ENCODE measurements around the gene ADAMTSL1.

The ADAMTSL1 gene

GRCh38 chr9:18848657-18849056 is 374.7 kb downstream of the ADAMTSL1 start:
- no peak for DNase-seq (ENCODE audit: low read depth)
- no peak for TF ChIP-seq CTCF (conservative IDR thresholded peaks at IDR 0.05; ENCODE audit: low read length)
- no peak overlapping the region for H3K4me3 ChIP-seq (ENCODE audit: low read length)

- no peak overlapping the region for H3K4me3 ChIP-seq (ENCODE audit: low read length)
- DNase-seq (ENCODE audit: low read depth), result no peak
- TF ChIP-seq CTCF (conservative IDR thresholded peaks at IDR 0.05; ENCODE audit: low read length), result no peak
These were observed 375.3 kb downstream of the ADAMTSL1 start for GRCh38 chr9:18849270-18849669.

DNA sequence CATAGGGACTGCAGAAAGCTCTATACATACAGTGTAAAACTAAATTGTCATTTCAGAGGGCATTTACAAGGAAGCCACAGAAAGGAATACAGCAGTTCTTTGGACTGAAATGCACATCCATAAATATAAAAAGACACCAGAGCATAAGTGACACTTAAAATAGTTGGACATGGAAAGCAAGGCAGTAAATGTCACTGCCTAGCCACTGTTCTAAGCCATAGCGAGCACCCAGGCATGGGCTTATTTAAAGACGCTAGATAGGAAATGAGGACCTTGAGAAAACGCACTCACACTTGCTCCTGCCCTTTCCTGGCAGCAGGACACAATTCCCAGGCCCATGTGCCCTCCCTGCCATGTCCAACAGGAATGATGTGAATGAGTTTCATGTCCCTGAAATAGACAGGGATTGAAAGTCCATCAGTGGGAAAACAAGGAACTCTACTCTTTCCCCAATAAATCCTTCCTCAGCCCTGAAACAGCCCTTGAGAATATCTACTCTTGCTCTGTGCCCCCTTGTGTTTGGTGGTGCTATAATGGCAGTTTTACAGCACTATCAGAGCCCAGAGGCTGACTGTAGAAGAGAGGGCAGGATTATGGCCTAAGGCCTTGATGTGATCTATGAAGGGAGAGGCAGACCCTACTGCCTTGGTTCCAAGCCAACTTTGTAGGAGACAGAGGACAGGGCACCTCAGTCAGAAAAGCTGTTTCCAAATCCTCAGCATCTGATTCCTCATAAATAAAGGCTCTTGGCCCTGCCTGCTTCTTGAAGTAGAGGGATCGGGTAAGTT is 376.1 kb downstream of the ADAMTSL1 start:
- TF ChIP-seq CTCF (conservative IDR thresholded peaks at IDR 0.05; ENCODE audit: low read length), result no peak
- no peak overlapping the region for H3K4me3 ChIP-seq (ENCODE audit: low read length)

GRCh38 chr9:18851069-18851795 is 377.3 kb downstream of the ADAMTSL1 start:
- no peak for DNase-seq (ENCODE audit: low read depth)
- H3K4me3 ChIP-seq (ENCODE audit: low read length), result no peak overlapping the region
- TF ChIP-seq CTCF (conservative IDR thresholded peaks at IDR 0.05; ENCODE audit: low read length), result no peak

More for the DNA sequence above, 376.1 kb downstream of the ADAMTSL1 start:
- no peak for DNase-seq (ENCODE audit: low read depth)

- no peak overlapping the region for H3K4me3 ChIP-seq (ENCODE audit: low read length)
- no peak for DNase-seq (ENCODE audit: low read depth)
- TF ChIP-seq CTCF (conservative IDR thresholded peaks at IDR 0.05; ENCODE audit: low read length), result no peak
These were observed 381.7 kb downstream of the ADAMTSL1 start for GRCh38 chr9:18855656-18856055.

DNA sequence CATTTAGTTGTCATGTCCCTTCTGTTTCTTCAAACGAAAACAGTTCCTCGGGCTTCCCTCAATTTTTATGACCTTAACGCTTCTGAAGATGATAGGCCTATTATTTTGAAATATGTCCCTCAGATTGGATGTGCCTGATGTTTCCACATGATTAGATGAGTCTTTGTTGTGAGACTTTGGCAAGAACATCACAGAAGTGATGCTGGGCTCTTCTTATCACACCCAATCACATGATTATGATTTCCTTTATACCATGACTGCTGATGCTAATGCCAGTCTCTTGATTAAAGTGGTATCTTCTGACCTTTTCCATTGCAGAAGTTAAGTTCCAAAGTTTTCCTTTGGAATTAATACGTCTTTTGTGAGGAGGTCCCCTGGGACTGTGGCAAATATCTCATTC is 383.4 kb downstream of the ADAMTSL1 start:
- no peak for DNase-seq (ENCODE audit: low read depth)

More for the DNA sequence above, 383.4 kb downstream of the ADAMTSL1 start:
- no peak for TF ChIP-seq CTCF (conservative IDR thresholded peaks at IDR 0.05; ENCODE audit: low read length)
- no peak overlapping the region for H3K4me3 ChIP-seq (ENCODE audit: low read length)
